Aorta (tissue), 5 donors: Measurements from ENCODE around the gene CBY1. TPM values are rescaled to one million over a fixed set of nuclear protein-coding genes. Genes with fewer than 3 reads are reported as not detected.

Experiments used
- ATAC-seq: fragments of 200-7000 bp; cut with Tn5 transposase; one replicate; pipeline ENCODE4 v1.9.1; 2022; ENCODE audit warnings: moderate library complexity; ENCODE audit not compliant: low FRiP score
- DNase-seq, 2 donors: peaks; one replicate each; pipeline ENCODE4 v3.0.0-alpha.2; 2020
- H3K27ac ChIP-seq, 2 donors: one replicate each; pipeline ENCODE4 v1.5.1; 2013; ENCODE audit warnings: low read length in 2 of 2, mild to moderate bottlenecking in 2 of 2, moderate library complexity in 2 of 2, control low read depth in 1 of 2, inconsistent platforms in 1 of 2, low read depth in 1 of 2
- H3K27me3 ChIP-seq, 2 donors: one replicate each; pipeline ENCODE4 v1.6.1; 2013; ENCODE audit warnings: control low read depth in 1 of 2, low read length in 1 of 2, mild to moderate bottlenecking in 1 of 2, moderate library complexity in 1 of 2; ENCODE audit not compliant: insufficient read depth in 2 of 2, control insufficient read depth in 1 of 2
- H3K36me3 ChIP-seq, 2 donors: one replicate each; pipeline ENCODE4 v1.6.1; 2013; ENCODE audit warnings: control low read depth in 1 of 2, low read length in 1 of 2, mild to moderate bottlenecking in 1 of 2; ENCODE audit not compliant: insufficient read depth in 2 of 2, control insufficient read depth in 1 of 2
- H3K4me1 ChIP-seq, 2 donors: one replicate each; pipeline ENCODE4 v1.6.1; 2013; ENCODE audit warnings: low read length in 2 of 2, control low read depth in 1 of 2, mild to moderate bottlenecking in 1 of 2, moderate library complexity in 1 of 2; ENCODE audit not compliant: insufficient read depth in 2 of 2, control insufficient read depth in 1 of 2
- H3K4me3 ChIP-seq, 2 donors: one replicate each; pipeline ENCODE4 v1.5.1; 2013; ENCODE audit warnings: low read length in 2 of 2, control low read depth in 1 of 2, mild to moderate bottlenecking in 1 of 2
- H3K9me3 ChIP-seq: one replicate; pipeline ENCODE4 v1.6.1; 2013; ENCODE audit warnings: mild to moderate bottlenecking, low read length; ENCODE audit not compliant: control insufficient read depth
- WGBS, 2 donors: extraction: QIAGEN DNeasy Blood & Tissue Kit; methylation state at CpG; one replicate each; pipeline ENCODE4 v1.1.7; 2013; 5-methylcytosine and 5-hydroxymethylcytosine counted together
- intact Hi-C, 2 donors: fragments of 100-400 bp; cut with DNase I; formaldehyde crosslinking; loops; one replicate each; pipeline versions ENCODE4 v1.14.2 to v1.15.0; 2022
- polyA plus RNA-seq, 2 donors: library from polyadenylated mRNA; stranded (reverse); fragments of 200-250 nt; gene quantifications; one replicate each; pipeline ENCODE4 v1.2.3, GENCODE V29; 2013
- total RNA-seq, 2 donors: library from RNA; stranded (reverse); fragmentation: NEBNext Ultra II Directional; extraction: Animal tissue kit (Norgen Biotek cat#: 25700); gene quantifications; one replicate each; pipeline ENCODE4 v1.2.1, GENCODE V29; 2021
- donor health status: healthy with polysubstance abuse.
- donor health status: Bipolar disorder and iron deficiency.
- donor health status: DM: no; HTN: no; CAD: no.
- donor health status: DM: no; HTN: no; CAD: no.
- donor health status: DM: yes; HTN: yes; CAD: no.

The CBY1 gene
- total and polyA plus RNA-seq, 4 donors = 24.0 to 66.5 (median 49.9) TPM

GRCh38 chr22:38694940-38695339 lies 38.5 kb downstream of the CBY1 start:
- no peaks in the 10 kb centered on the region for H3K9me3 ChIP-seq
- no peak overlapping the region for H3K27ac ChIP-seq
- no peaks in the 10 kb centered on the region for H3K36me3 ChIP-seq
- no peak for ATAC-seq
- intact Hi-C loops = no loop called here
- H3K4me3 ChIP-seq = no peak overlapping the region
- no peaks in the 10 kb centered on the region for H3K27me3 ChIP-seq
- WGBS, 2 donors = 62 to 66% methylated on average over 3 of the region's 3 CpGs
- peaks cover 2 to 17% of the 10 kb centered on the region in 2 donors for H3K4me1 ChIP-seq
- no peak for DNase-seq

GRCh38 chr22:38696606-38697424 lies 40.4 kb downstream of the CBY1 start:
- WGBS, 2 donors = 17 to 23% methylated on average over 3 of the region's 3 CpGs
- H3K4me3 ChIP-seq = no peak overlapping the region
- H3K27ac ChIP-seq = peak overlapping the region; percentile 43 to 49
- intact Hi-C loops = no loop called here
- H3K4me1 ChIP-seq = peaks cover 2 to 17% of the 10 kb centered on the region in 2 donors
- ATAC-seq (no peak), DNase-seq (no peak)
- no peaks in the 10 kb centered on the region for H3K9me3 ChIP-seq
- no peaks in the 10 kb centered on the region for H3K27me3 ChIP-seq
- H3K36me3 ChIP-seq = no peaks in the 10 kb centered on the region

- Histone ChIP-seq H3K4me3 (no peak overlapping the region), H3K4me1 (peaks cover 2 to 17% of the 10 kb centered on the region in 2 donors), H3K9me3 (no peaks in the 10 kb centered on the region), H3K36me3 (no peaks in the 10 kb centered on the region), H3K27me3 (no peaks in the 10 kb centered on the region), H3K27ac (peak overlapping the region; percentile 18 to 82)
- ATAC-seq = no peak
- no peak for DNase-seq
- intact Hi-C loops = no loop called here
- WGBS, 2 donors = 26 to 30% methylated on average over 8 of the region's 8 CpGs
Measured at GRCh38 chr22:38697425-38698089, 41.1 kb downstream of the CBY1 start.

GRCh38 chr22:38698407-38699094 lies 42.1 kb downstream of the CBY1 start:
- intact Hi-C loops = no loop called here
- peak overlapping the region; percentile 9 to 22 for H3K27ac ChIP-seq
- ATAC-seq (no peak), DNase-seq (no peak)
- no peaks in the 10 kb centered on the region for H3K27me3 ChIP-seq
- H3K4me3 ChIP-seq = peak overlapping the region in 1 of 2 donors; percentile 36
- no peaks in the 10 kb centered on the region for H3K9me3 ChIP-seq
- 82 to 86% methylated on average over 13 of the region's 13 CpGs for WGBS, 2 donors
- peaks cover 2 to 17% of the 10 kb centered on the region in 2 donors for H3K4me1 ChIP-seq
- H3K36me3 ChIP-seq = no peaks in the 10 kb centered on the region

- WGBS, 2 donors = 23 to 26% methylated on average over 5 of the region's 5 CpGs
- DNase-seq (no peak), ATAC-seq (no peak)
- H3K36me3 ChIP-seq = no peaks in the 10 kb centered on the region
- peak overlapping the region; percentile 16 to 36 for H3K4me3 ChIP-seq
- H3K27me3 ChIP-seq = no peaks in the 10 kb centered on the region
- peak overlapping the region; percentile 8 to 22 for H3K27ac ChIP-seq
- intact Hi-C loops = no loop called here
- no peaks in the 10 kb centered on the region for H3K9me3 ChIP-seq
- peaks cover 2 to 17% of the 10 kb centered on the region in 2 donors for H3K4me1 ChIP-seq
Measured at GRCh38 chr22:38699143-38699542, 42.7 kb downstream of the CBY1 start.

- intact Hi-C loops = no loop called here
- peaks cover 2 to 17% of the 10 kb centered on the region in 2 donors for H3K4me1 ChIP-seq
- H3K9me3 ChIP-seq = no peaks in the 10 kb centered on the region
- no peaks in the 10 kb centered on the region for H3K27me3 ChIP-seq
- no peak for ATAC-seq
- peak overlapping the region; percentile 36 to 73 for H3K4me3 ChIP-seq
- peak overlapping the region; percentile 8 to 78 for H3K27ac ChIP-seq
- no peak for DNase-seq
- H3K36me3 ChIP-seq = no peaks in the 10 kb centered on the region
- WGBS, 2 donors = 3 to 6% methylated on average over 6 of the region's 6 CpGs
Measured at GRCh38 chr22:38699784-38700183, 43.3 kb downstream of the CBY1 start.

GRCh38 chr22:38700270-38700788 lies 43.9 kb downstream of the CBY1 start:
- 0 to 1% methylated on average over 37 to 57 of the region's 57 CpGs for WGBS, 2 donors
- intact Hi-C loops = no loop called here
- H3K4me1 ChIP-seq = peaks cover 2 to 12% of the 10 kb centered on the region in 2 donors

GRCh38 chr22:38700789-38701628 lies 44.6 kb downstream of the CBY1 start, which contains the start of gene JOSD1:
TSS of gene JOSD1 (minus strand) at chr22:38700943. CDS start at chr22:38699987, 956 bp downstream.
- peak; percentile 81 for ATAC-seq
- intact Hi-C loops = no loop called here
- no peaks in the 10 kb centered on the region for H3K27me3 ChIP-seq
- peak within 1 kb of the TSS; percentile 53 to 73 for H3K4me3 ChIP-seq
- no peaks in the 10 kb centered on the region for H3K36me3 ChIP-seq
- no peaks in the 10 kb centered on the region for H3K9me3 ChIP-seq
- H3K4me1 ChIP-seq = peaks cover 2 to 11% of the 10 kb centered on the region in 2 donors
- peak; percentile 97 to 99 for DNase-seq
- WGBS, 2 donors = 0% methylated on average over 61 to 94 of the region's 94 CpGs
- H3K27ac ChIP-seq = peak within 1 kb of the TSS; percentile 78 to 87

More at GRCh38 chr22:38700270-38700788, 43.9 kb downstream of the CBY1 start:
- peak overlapping the region; percentile 78 to 87 for H3K27ac ChIP-seq
- H3K27me3 ChIP-seq = no peaks in the 10 kb centered on the region
- DNase-seq (peak; percentile 84 to 92), ATAC-seq (peak; percentile 65)
- H3K9me3 ChIP-seq = no peaks in the 10 kb centered on the region
- peak overlapping the region; percentile 53 to 73 for H3K4me3 ChIP-seq
- H3K36me3 ChIP-seq = no peaks in the 10 kb centered on the region
